IMR-90 (cell line): Measurements from ENCODE around the gene APBB1IP. TPM values are rescaled to one million over a fixed set of nuclear protein-coding genes. Genes with fewer than 3 reads are reported as not detected.

Experiments used
- ATAC-seq: fragments of 200-7000 bp; cut with Tn5 transposase; 2 replicates; pipeline ENCODE4 v1.9.1; 2020; ENCODE audit warnings: low read depth, mild to moderate bottlenecking, moderate library complexity
- BruUV-seq: library from RNA; stranded (reverse); fragments of 400-500 nt; replicated peaks from 2 replicates; lab custom pipeline; 2021; lab: Mats Ljungman, UMichigan
- CTCF ChIA-PET: fragments of 300-600 bp; formaldehyde crosslinking; extraction: SDS; loops from one replicate; lab custom pipeline; 2021; ENCODE audit warnings: antibody characterized with exemption; lab: Yijun Ruan, JAX
- POLR2A ChIA-PET: fragments of 300-600 bp; sonication (Branson Sonifier 250); formaldehyde crosslinking; loops from one replicate; lab custom pipeline; 2022; ENCODE audit warnings: antibody characterized with exemption; ENCODE audit not compliant: unreplicated experiment; lab: Charles Lee
- DNase-seq: peaks from one replicate; pipeline ENCODE4 v3.0.0; 2013
- H2AFZ ChIP-seq: replicated peaks from 2 replicates; pipeline ENCODE3; 2013; ENCODE audit warnings: low read length, mild to moderate bottlenecking; ENCODE audit not compliant: poor library complexity
- H2AK5ac ChIP-seq: 2 replicates; pipeline ENCODE4 v1.6.1; 2013; ENCODE audit warnings: low read depth, low read length, inconsistent platforms
- H2AK9ac ChIP-seq: replicated peaks from 2 replicates; pipeline ENCODE3; 2013; ENCODE audit warnings: mild to moderate bottlenecking, low read depth, low read length, moderate library complexity; ENCODE audit not compliant: poor library complexity
- H2BK120ac ChIP-seq: 2 replicates; pipeline ENCODE4 v1.6.1; 2013; ENCODE audit warnings: low read depth, low read length, inconsistent platforms
- H2BK15ac ChIP-seq: 3 replicates; pipeline ENCODE4 v1.6.1; 2013; ENCODE audit warnings: low read depth, low read length, inconsistent platforms
- H2BK20ac ChIP-seq: 2 replicates; pipeline ENCODE4 v1.6.1; 2013; ENCODE audit warnings: low read depth, mild to moderate bottlenecking, inconsistent platforms, low read length, moderate library complexity
- H2BK5ac ChIP-seq: 2 replicates; pipeline ENCODE4 v1.6.1; 2013; ENCODE audit warnings: mild to moderate bottlenecking, low read depth, low read length, inconsistent platforms; ENCODE audit not compliant: poor library complexity, severe bottlenecking
- H3K14ac ChIP-seq: replicated peaks from 2 replicates; pipeline ENCODE4 v1.6.1; 2013; ENCODE audit warnings: low read depth, low read length, inconsistent platforms
- H3K18ac ChIP-seq: 2 replicates; pipeline ENCODE4 v1.6.1; 2013; ENCODE audit warnings: low read depth, low read length, control low read depth
- H3K23ac ChIP-seq: 2 replicates; pipeline ENCODE4 v1.6.1; 2013; ENCODE audit warnings: low read depth, low read length, inconsistent platforms
- H3K27ac ChIP-seq: 2 replicates; pipeline ENCODE4 v1.5.1; 2013; ENCODE audit warnings: mild to moderate bottlenecking, control low read depth, low read length; ENCODE audit not compliant: insufficient read depth
- H3K27me3 ChIP-seq: 2 replicates; pipeline ENCODE4 v1.6.1; 2013; ENCODE audit warnings: low read length; ENCODE audit not compliant: control insufficient read depth, insufficient read depth
- H3K36me3 ChIP-seq: 2 replicates; pipeline ENCODE4 v1.6.1; 2013; ENCODE audit warnings: low read length, mixed read lengths; ENCODE audit not compliant: control insufficient read depth, insufficient read depth
- H3K4ac ChIP-seq: 2 replicates; pipeline ENCODE4 v1.6.1; 2013; ENCODE audit warnings: low read depth, low read length, inconsistent platforms
- H3K4me1 ChIP-seq: 2 replicates; pipeline ENCODE4 v1.6.1; 2013; ENCODE audit warnings: low read length, mixed read lengths; ENCODE audit not compliant: control insufficient read depth, insufficient read depth
- H3K4me2 ChIP-seq: 2 replicates; pipeline ENCODE4 v1.6.1; 2013; ENCODE audit warnings: low read depth, mild to moderate bottlenecking, control low read depth, low read length, moderate library complexity
- H3K4me3 ChIP-seq: 2 replicates; pipeline ENCODE4 v1.5.1; 2013; ENCODE audit warnings: low read depth, mild to moderate bottlenecking, control low read depth, low read length, moderate library complexity; ENCODE audit not compliant: insufficient read depth
- H3K56ac ChIP-seq: 2 replicates; pipeline ENCODE4 v1.6.1; 2013; ENCODE audit warnings: low read length, inconsistent platforms; ENCODE audit not compliant: insufficient read depth; ENCODE audit errors: extremely low read depth
- H3K79me1 ChIP-seq, 2 experiments: 2 replicates each; pipeline ENCODE4 v1.6.1; 2013; ENCODE audit warnings: low read length in 2 of 2, inconsistent platforms in 1 of 2, low read depth in 1 of 2
- H3K9ac ChIP-seq: 2 replicates; pipeline ENCODE4 v1.6.1; 2013; ENCODE audit warnings: low read depth, low read length, control low read depth
- H3K9me1 ChIP-seq: 2 replicates; pipeline ENCODE4 v1.6.1; 2013; ENCODE audit warnings: low read length, inconsistent platforms; ENCODE audit not compliant: insufficient read depth
- H3K9me3 ChIP-seq: 2 replicates; pipeline ENCODE4 v1.6.1; 2013; ENCODE audit warnings: low read length; ENCODE audit not compliant: control insufficient read depth, insufficient read depth
- H4K20me1 ChIP-seq: 2 replicates; pipeline ENCODE4 v1.6.1; 2013; ENCODE audit warnings: low read length, inconsistent platforms; ENCODE audit not compliant: insufficient read depth
- H4K5ac ChIP-seq: 2 replicates; pipeline ENCODE4 v1.6.1; 2013; ENCODE audit warnings: mild to moderate bottlenecking, low read depth, low read length, control low read depth
- H4K8ac ChIP-seq, 2 experiments: 2 replicates each; pipeline ENCODE4 v1.6.1; 2013; ENCODE audit warnings: low read depth in 2 of 2, low read length in 2 of 2, control low read depth in 1 of 2, inconsistent platforms in 1 of 2
- H4K91ac ChIP-seq: 2 replicates; pipeline ENCODE4 v1.6.1; 2013; ENCODE audit warnings: low read depth, low read length, inconsistent platforms; ENCODE audit not compliant: insufficient read depth
- BHLHE40 ChIP-seq: fragments of 150-350 bp; IDR thresholded peaks from 2 replicates; pipeline ENCODE4 v1.6.1; 2016; ENCODE audit warnings: mild to moderate bottlenecking, low read depth, low read length
- CEBPB ChIP-seq: IDR thresholded peaks from 2 replicates; pipeline ENCODE4 v1.6.1; 2012; ENCODE audit warnings: low read depth, low read length, improper control_type of control experiment
- CHD1 ChIP-seq: IDR thresholded peaks from 2 replicates; pipeline ENCODE4 v1.6.1; 2012; ENCODE audit warnings: low read depth, low read length, improper control_type of control experiment
- FOS ChIP-seq: fragments of 150-350 bp; IDR thresholded peaks from 2 replicates; pipeline ENCODE4 v1.6.1; 2016; ENCODE audit warnings: low read depth, low read length
- MAFK ChIP-seq: IDR thresholded peaks from 2 replicates; pipeline ENCODE4 v1.6.1; 2012; ENCODE audit warnings: low read depth, low read length, improper control_type of control experiment
- MAZ ChIP-seq: IDR thresholded peaks from 2 replicates; pipeline ENCODE4 v1.6.1; 2012; ENCODE audit warnings: low read depth, mild to moderate bottlenecking, low read length, improper control_type of control experiment, moderate library complexity, borderline replicate concordance
- MXI1 ChIP-seq: IDR thresholded peaks from 2 replicates; pipeline ENCODE4 v1.6.1; 2012; ENCODE audit warnings: low read depth, mild to moderate bottlenecking, low read length, moderate library complexity, borderline replicate concordance
- NFE2L2 ChIP-seq: fragments of 150-350 bp; IDR thresholded peaks from 2 replicates; pipeline ENCODE4 v1.6.1; 2016; ENCODE audit warnings: low read depth, mild to moderate bottlenecking, low read length
- POLR2A ChIP-seq: IDR thresholded peaks from 2 replicates; pipeline ENCODE4 v1.6.1; 2012; ENCODE audit warnings: mild to moderate bottlenecking, low read depth, low read length
- RAD21 ChIP-seq: IDR thresholded peaks from 2 replicates; pipeline ENCODE4 v1.6.1; 2012; ENCODE audit warnings: low read length, improper control_type of control experiment
- RCOR1 ChIP-seq: IDR thresholded peaks from 2 replicates; pipeline ENCODE4 v1.6.1; 2012; ENCODE audit warnings: mild to moderate bottlenecking, low read length, improper control_type of control experiment; ENCODE audit not compliant: insufficient replicate concordance
- RFX5 ChIP-seq: IDR thresholded peaks from 2 replicates; pipeline ENCODE4 v1.8.0; 2012; ENCODE audit warnings: low read depth, mild to moderate bottlenecking, low read length, moderate library complexity
- SMC3 ChIP-seq: fragments of 150-350 bp; IDR thresholded peaks from 2 replicates; pipeline ENCODE4 v1.6.1; 2016; ENCODE audit warnings: low read depth, mild to moderate bottlenecking, antibody characterized with exemption, low read length, moderate library complexity
- WGBS, 2 experiments: methylation state at CpG; one replicate each; pipeline versions ENCODE4 v1.1.5 to v1.1.7; 2013; ENCODE audit warnings: missing lambda C conversion rate in 2 of 2; ENCODE audit not compliant: insufficient read length in 1 of 2; ENCODE audit errors: extremely low coverage in 2 of 2; 5-methylcytosine and 5-hydroxymethylcytosine counted together
- dilution Hi-C: fragments of 300-500 bp; cut with HindIII; formaldehyde crosslinking; loops from one replicate; pipeline ENCODE4 v1.14.3; 2018; ENCODE audit warnings: low sequenced_read_pairs; ENCODE audit not compliant: unreplicated experiment
- in situ Hi-C: fragments of 300-500 bp; cut with MboI; formaldehyde crosslinking; loops from 3 replicates; pipeline ENCODE4 v1.14.3; 2019; ENCODE audit warnings: low sequenced_read_pairs, inconsistent platforms, mixed read lengths
- intact Hi-C: fragments of 100-400 bp; cut with micrococcal nuclease; formaldehyde crosslinking; loops from 2 replicates; pipeline ENCODE4 v1.10.0; 2022
- polyA plus RNA-seq, 3 experiments: library from polyadenylated mRNA; depleted of rRNA; stranded (reverse); fragments of >200 nt; gene quantifications; 2 replicates each; pipeline ENCODE4 v1.2.3, GENCODE V29; 2012; ENCODE audit warnings: low replicate concordance in 1 of 3
- total RNA-seq: library from RNA; depleted of rRNA; stranded (reverse); fragments of >200 nt; gene quantifications from 2 replicates; pipeline ENCODE4 v1.2.3, GENCODE V29; 2012
- TF ChIP-seq, protein P1 (sequence below): fragments of 150-350 bp; IDR thresholded peaks from 2 replicates; pipeline ENCODE4 v1.6.1; 2017; ENCODE audit warnings: mild to moderate bottlenecking, antibody characterized with exemption, low read length, low read depth
- TF ChIP-seq, protein P2 (sequence below): conservative IDR thresholded peaks from 2 replicates; pipeline ENCODE4 v1.5.1; 2012; ENCODE audit warnings: mild to moderate bottlenecking, low read depth, low read length, improper control_type of control experiment
- TF ChIP-seq, protein P3 (sequence below): fragments of 150-350 bp; IDR thresholded peaks from 2 replicates; pipeline ENCODE4 v1.6.1; 2016; ENCODE audit warnings: low read depth, mild to moderate bottlenecking, low read length, moderate library complexity, borderline replicate concordance

The APBB1IP gene
- total and polyA plus RNA-seq, 2 of the 4 experiments (the other 2 are of a cell fraction) = not detected

DNA sequence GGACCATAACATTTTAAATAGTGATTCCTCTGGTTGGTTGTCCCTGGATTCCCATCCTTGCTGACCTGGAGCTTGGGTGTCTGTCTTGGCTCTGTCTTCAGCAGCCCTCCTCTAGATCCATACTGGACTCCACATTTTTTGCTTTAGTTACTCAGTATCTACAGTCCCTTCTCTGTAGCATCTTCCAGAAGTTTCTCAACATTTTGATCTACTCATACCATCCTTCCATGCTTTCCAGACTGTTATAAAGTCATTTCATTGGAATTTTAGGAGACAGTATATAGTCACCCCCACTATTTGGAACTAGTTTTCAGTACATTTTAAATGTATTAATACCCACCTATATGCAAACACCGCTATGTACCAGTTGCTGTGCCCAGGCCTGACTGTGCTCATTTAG, 25.8 kb downstream of the APBB1IP start:
- H2AFZ ChIP-seq = no peak overlapping the region
- no peak overlapping the region for H2AK5ac ChIP-seq
- H3K9ac ChIP-seq = no peak overlapping the region
- no peak overlapping the region for H2BK5ac ChIP-seq
- no peak overlapping the region for H3K27ac ChIP-seq
- H3K4me3 ChIP-seq = no peak overlapping the region
- H2BK20ac ChIP-seq = no peak overlapping the region
- no peaks in the 10 kb centered on the region for H3K27me3 ChIP-seq
- no peaks in the 10 kb centered on the region for H3K79me1 ChIP-seq
- H3K4ac ChIP-seq = no peak overlapping the region
- H4K8ac ChIP-seq = no peak overlapping the region
- ATAC-seq = no peak
- ChIA-PET POLR2A (no interaction called here), CTCF (no interaction called here)
- H3K18ac ChIP-seq = no peak overlapping the region
- no peaks in the 10 kb centered on the region for H4K20me1 ChIP-seq
- dilution Hi-C loops = no loop called here
- no peaks in the 10 kb centered on the region for H3K9me1 ChIP-seq
- no TSS peak for BruUV-seq
- no peak overlapping the region for H4K5ac ChIP-seq
- no peak overlapping the region for H3K4me2 ChIP-seq
- H3K56ac ChIP-seq = no peak overlapping the region
- WGBS, 2 experiments = no CpG with 5 or more reads among the region's 1 CpG
- H2AK9ac ChIP-seq = no peak overlapping the region
- no peak overlapping the region for H3K14ac ChIP-seq
- no peak overlapping the region for H2BK120ac ChIP-seq
- no peak overlapping the region for H3K23ac ChIP-seq
- H3K9me3 ChIP-seq = peaks cover 8% of the 10 kb centered on the region; the same call in 1 of the 2 replicates
- intact Hi-C loops = no loop called here
- no peak overlapping the region for H4K91ac ChIP-seq
- DNase-seq = no peak
- H2BK15ac ChIP-seq = no peak overlapping the region
- in situ Hi-C loops = no loop called here
- TF ChIP-seq, protein P1, sequence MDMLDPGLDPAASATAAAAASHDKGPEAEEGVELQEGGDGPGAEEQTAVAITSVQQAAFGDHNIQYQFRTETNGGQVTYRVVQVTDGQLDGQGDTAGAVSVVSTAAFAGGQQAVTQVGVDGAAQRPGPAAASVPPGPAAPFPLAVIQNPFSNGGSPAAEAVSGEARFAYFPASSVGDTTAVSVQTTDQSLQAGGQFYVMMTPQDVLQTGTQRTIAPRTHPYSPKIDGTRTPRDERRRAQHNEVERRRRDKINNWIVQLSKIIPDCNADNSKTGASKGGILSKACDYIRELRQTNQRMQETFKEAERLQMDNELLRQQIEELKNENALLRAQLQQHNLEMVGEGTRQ = no peak
- TF ChIP-seq SMC3 (no peak), BHLHE40 (no peak), RAD21 (no peak), RCOR1 (no peak), MAFK (no peak), CHD1 (no peak), FOS (no peak), RFX5 (no peak), MXI1 (no peak), POLR2A (no peak), NFE2L2 (no peak), CEBPB (no peak), MAZ (no peak)
- TF ChIP-seq, protein P2, sequence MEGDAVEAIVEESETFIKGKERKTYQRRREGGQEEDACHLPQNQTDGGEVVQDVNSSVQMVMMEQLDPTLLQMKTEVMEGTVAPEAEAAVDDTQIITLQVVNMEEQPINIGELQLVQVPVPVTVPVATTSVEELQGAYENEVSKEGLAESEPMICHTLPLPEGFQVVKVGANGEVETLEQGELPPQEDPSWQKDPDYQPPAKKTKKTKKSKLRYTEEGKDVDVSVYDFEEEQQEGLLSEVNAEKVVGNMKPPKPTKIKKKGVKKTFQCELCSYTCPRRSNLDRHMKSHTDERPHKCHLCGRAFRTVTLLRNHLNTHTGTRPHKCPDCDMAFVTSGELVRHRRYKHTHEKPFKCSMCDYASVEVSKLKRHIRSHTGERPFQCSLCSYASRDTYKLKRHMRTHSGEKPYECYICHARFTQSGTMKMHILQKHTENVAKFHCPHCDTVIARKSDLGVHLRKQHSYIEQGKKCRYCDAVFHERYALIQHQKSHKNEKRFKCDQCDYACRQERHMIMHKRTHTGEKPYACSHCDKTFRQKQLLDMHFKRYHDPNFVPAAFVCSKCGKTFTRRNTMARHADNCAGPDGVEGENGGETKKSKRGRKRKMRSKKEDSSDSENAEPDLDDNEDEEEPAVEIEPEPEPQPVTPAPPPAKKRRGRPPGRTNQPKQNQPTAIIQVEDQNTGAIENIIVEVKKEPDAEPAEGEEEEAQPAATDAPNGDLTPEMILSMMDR = no peak
- TF ChIP-seq, protein P3, sequence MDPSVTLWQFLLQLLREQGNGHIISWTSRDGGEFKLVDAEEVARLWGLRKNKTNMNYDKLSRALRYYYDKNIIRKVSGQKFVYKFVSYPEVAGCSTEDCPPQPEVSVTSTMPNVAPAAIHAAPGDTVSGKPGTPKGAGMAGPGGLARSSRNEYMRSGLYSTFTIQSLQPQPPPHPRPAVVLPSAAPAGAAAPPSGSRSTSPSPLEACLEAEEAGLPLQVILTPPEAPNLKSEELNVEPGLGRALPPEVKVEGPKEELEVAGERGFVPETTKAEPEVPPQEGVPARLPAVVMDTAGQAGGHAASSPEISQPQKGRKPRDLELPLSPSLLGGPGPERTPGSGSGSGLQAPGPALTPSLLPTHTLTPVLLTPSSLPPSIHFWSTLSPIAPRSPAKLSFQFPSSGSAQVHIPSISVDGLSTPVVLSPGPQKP = no peak
- no peaks in the 10 kb centered on the region for H3K4me1 ChIP-seq
- no peaks in the 10 kb centered on the region for H3K36me3 ChIP-seq
